Activated CD4-positive, alpha-beta T cell treated with anti-CD3 and anti-CD28 coated beads, Interleukin-2, amount 50 U/mL, for 16 hours (primary cell): ENCODE results near the gene SSR3.
"Not testable (repeated sequence)": the region's sequence is repeated elsewhere in the genome, so short reads cannot be mapped to it uniquely, and the experiment has no call there.

Experiments
- DNase-seq: peaks from one replicate; pipeline ENCODE4 v3.0.0-alpha.2; 2020

SSR3 gene

GRCh38 chr3:156575641-156576040 lies 20.7 kb upstream of the SSR3 start:
- DNase-seq: no peak

GRCh38 chr3:156569881-156570280 lies 15.0 kb upstream of the SSR3 start:
- not testable (repeated sequence) for DNase-seq

- not testable (repeated sequence) for DNase-seq
These were observed 14.1 kb upstream of the SSR3 start for GRCh38 chr3:156569016-156569415.

- DNase-seq: no peak
These were observed 9.2 kb upstream of the SSR3 start for GRCh38 chr3:156563900-156564682.

DNA sequence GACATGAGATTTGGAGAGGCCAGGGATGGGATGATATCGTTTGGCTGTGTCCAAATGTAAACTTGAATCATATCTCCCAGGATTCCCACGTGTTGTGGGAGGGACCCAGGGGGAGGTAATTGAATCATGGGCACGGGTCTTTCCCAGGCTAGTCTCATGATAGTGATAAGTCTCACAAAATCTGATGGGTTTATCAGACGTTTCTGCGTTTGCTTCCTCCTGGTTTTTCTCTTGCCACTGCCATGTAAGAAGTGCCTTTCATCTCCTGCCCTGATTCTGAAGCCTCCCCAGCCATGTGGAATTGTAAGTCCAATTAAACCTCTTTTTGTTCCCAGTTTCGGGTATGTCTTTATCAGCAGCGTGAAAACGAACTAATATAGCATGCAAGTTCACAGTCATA lies 7.6 kb upstream of the SSR3 start:
- not testable (repeated sequence) for DNase-seq

DNA sequence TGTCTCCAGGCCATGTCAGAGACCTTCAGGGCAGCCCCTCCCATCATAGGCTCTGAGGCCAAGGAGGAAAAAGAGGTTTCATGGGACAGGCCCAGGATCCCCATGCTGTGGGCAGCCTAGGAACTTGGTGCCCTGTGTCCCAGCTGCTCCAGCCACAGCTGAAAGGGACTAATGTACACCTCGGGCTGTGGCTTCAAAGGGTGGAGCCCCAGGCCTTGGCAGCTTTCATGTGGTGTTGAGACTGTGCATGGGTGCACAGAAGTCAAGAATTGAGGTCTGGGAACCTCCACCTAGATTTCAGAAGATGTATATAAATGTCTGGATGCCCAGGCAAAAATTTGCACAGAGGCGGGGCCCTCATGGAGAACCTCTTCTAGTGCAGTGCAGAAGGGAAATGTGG lies 6.6 kb upstream of the SSR3 start:
- no peak for DNase-seq

DNA sequence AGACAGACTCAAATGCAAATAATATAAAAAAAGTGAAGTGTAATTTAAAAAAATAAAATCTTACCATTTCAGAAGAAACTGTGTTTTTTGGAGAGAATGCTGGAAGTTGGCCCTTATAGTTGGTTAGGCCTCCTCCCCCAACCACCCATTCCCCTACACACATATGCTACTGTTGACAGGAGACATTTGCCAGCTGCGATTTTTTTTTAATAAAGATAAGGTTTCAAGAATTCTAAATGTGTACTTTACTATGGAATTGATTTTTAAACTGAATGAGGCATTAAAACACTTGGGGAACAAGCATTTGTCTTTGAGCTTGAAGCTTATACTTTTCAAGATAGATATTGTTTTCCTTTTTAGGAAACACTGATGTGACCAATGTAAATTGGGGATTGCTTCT lies 4.4 kb upstream of the SSR3 start:
- no peak for DNase-seq

GRCh38 chr3:156558389-156558788 lies 3.5 kb upstream of the SSR3 start:
- no peak for DNase-seq

DNA sequence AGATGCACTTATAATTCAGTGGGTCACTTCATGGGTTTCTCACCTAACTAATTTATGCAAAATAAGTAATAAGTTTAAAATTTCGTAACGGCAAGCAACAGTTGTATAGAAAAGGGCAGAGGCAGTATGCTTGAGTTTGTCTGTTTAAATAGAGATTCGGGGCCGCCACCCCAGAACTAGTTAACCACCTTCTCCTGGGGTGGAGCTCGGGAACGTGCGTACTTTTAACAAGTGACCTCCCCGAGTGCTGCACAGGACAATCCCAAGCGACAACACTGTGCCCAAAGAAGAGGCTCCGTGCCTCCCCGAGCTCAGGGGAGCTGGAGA lies 439 bp downstream of the SSR3 start:
- no peak for DNase-seq

DNA sequence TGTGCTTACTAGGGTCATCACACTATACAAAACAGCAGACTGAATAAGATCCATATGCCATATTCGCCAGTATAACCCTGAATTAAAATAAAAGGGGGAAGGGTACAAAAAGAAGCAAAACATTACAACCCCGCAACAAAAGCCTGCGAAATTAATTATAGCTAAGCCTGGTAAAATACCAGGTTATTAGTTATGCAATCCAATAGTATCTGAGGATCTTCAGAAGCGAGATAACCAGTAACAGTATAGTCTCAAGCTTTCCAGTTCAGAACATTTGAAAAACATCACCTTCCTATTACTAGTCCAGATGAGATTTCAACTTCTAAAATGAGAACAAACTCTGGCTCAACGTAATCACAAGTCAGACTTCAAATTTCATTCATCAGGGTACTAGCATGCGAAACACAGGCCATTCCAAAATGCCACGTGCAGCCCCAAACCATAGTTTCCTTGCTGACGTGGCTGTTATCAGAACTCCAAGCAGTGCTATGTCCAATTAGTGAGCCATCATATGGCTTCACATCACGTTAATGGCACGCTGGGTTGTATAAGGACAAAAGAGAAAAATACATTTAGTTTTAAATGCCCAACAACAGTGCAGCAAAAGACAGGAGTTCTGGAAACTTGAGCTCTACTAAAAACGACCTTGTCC lies 1.1 kb downstream of the SSR3 start:
- peak; percentile 29 for DNase-seq

DNA sequence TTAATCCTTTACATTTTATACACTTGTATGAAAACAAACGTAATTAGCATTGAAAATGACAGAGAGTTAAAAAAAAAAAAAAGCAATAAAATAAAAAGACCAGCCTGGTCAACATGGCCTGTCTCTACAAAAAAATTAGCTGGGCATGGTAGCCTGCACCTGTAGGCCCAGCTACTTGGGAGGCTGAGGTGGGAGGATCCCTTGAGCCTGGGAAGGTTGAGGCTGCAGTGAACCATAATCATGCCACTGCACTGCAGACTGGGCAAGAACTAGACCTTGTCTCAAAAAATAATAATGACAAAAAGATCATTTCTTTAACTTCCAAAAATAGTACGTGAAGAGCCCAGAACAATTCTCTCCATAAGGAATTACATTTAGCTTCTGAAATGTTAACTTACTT lies 1.9 kb downstream of the SSR3 start:
- DNase-seq: no peak

DNA sequence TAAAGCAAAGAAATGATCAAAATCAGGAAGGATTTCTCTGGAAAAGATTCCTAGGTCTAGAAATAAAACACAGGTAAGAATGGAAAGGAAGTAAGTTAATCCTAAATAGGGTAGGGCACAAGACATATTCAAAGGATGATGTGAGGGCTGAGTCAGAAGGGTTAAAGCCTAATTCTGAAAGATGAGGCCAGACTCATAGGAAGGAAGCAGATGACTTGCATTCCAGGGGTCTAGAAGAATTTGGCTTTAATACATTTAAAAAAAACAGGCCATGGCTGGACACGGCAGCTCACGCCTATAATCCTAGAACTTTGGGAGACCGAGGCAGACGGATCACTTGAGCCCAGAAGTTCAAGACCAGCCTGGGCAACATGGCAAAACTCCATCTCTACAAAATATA lies 3.2 kb downstream of the SSR3 start:
- peak; percentile 22 for DNase-seq

GRCh38 chr3:156551261-156551660 lies 3.7 kb downstream of the SSR3 start:
- DNase-seq: no peak

- DNase-seq: no peak
These were observed 6.0 kb downstream of the SSR3 start for GRCh38 chr3:156548902-156549301.

GRCh38 chr3:156548041-156548687 lies 6.8 kb downstream of the SSR3 start:
- no peak for DNase-seq

DNA sequence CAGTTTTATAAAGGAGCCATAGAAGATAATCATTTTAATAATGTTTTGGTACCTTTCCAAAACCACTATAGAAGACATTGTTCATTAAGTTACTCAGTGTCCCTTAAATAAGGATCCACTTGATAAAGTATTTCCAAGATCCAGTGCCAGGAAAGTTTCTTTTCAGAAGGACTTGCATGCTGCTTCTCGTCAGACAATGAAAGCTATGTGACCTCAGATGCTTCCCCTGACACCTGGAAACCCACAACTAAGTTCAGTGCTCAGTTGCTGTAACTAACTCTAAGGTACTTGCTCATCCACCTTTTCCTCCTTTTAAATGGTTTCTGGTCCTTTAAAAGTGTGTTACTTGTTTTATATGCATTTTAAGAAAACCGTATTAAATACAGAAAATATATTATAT lies 7.3 kb downstream of the SSR3 start:
- DNase-seq: no peak

DNA sequence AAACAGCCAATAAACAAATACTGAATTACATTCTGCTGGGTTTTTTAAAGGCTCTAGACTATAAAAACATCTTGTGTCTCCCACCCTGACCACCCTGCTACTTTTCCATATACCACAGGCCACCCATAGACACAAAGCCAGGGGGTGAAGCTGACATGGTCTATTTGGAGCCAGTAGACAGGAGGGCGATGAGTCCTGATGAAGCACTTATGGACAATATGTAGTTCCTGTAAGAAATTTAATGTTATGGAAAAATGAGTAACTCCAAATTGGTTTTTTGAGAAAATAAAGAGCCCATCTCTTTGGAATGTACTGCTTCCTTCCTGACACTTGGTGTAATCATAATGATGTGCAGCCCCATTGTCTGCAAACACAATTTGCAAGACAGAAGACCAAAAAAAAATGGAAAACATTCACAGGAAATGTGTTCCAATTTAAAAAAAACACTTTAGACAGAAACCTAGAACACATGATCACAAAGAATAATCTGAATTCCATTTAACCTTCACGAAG lies 11.8 kb downstream of the SSR3 start:
- no peak for DNase-seq

- DNase-seq: no peak
These were observed 12.5 kb downstream of the SSR3 start for GRCh38 chr3:156542101-156543042.

DNA sequence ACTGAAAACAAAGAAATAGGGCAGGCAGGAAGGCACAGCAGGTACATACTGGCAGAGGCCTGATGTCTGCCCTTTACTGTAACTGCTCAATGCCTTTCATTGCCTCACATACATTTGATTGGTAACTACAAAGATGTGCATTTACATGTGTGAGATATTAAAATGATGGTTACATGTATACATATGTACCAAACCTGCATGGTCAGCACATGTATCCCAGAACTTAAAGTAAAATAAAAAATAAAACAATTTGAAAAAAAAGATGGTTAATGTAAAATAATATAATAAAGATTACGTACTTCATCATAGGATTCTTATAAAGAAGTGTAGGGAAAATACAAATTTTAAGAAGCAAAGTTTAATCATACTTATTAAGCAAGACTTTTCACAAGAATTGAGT lies 15.1 kb downstream of the SSR3 start:
- DNase-seq: no peak

DNA sequence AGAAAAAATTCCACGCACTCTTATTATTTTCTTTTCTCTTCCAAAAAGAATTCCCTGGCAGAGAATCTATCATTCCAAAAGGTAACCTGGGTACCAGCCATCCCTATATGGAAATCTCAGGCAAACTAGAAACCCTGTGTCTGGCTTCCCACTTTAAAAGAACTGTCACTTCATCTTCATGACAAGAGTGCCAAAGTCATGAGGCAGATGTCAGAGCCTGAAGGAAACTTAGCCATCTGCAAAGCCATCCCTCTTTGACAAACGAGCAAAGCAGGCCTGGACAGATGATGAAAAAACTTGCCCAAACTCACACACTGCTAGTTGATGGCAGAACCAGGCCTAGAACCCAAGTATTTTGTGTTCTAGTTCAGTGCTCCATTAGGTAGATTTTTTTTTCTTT lies 15.9 kb downstream of the SSR3 start:
- no peak for DNase-seq

- no peak for DNase-seq
These were observed 18.2 kb downstream of the SSR3 start for GRCh38 chr3:156536524-156537316.

- no peak for DNase-seq
These were observed 19.1 kb downstream of the SSR3 start for GRCh38 chr3:156535798-156536197.
